ENCODE measurements around the gene MID1. TPM values are rescaled to one million over a fixed set of nuclear protein-coding genes. Genes with fewer than 3 reads are reported as not detected.

The MID1 gene
- total RNA-seq, 1 donor from 2014 or later, result 32.8 TPM

- DNase-seq (ENCODE audit: low spot score in 2 of 2), result no peak
- Histone ChIP-seq H3K36me3 (no peaks in the 10 kb centered on the region), H3K4me1 (no peaks in the 10 kb centered on the region), H3K9me3 (no peaks in the 10 kb centered on the region), H3K27me3 (no peaks in the 10 kb centered on the region), H3K27ac (no peak overlapping the region), H3K4me3 (no peak overlapping the region)
- no peak for TF ChIP-seq CTCF (IDR thresholded peaks at IDR 0.05)
- intact Hi-C loops (cut with DNase I), result no loop called here
Observed at GRCh38 chrX:10509397-10509796, 111.0 kb downstream of the MID1 start.

- H3K36me3 ChIP-seq, result no peaks in the 10 kb centered on the region
- no peaks in the 10 kb centered on the region for H3K27me3 ChIP-seq
- TF ChIP-seq CTCF (IDR thresholded peaks at IDR 0.05), result no peak
- no peaks in the 10 kb centered on the region for H3K9me3 ChIP-seq
- H3K4me1 ChIP-seq, result no peaks in the 10 kb centered on the region
- H3K4me3 ChIP-seq, result no peak overlapping the region
- DNase-seq (ENCODE audit: low spot score in 2 of 2), result no peak
- no peak overlapping the region for H3K27ac ChIP-seq
- intact Hi-C loops (cut with DNase I), result no loop called here
Observed at GRCh38 chrX:10508891-10509290, 111.5 kb downstream of the MID1 start.

GRCh38 chrX:10507876-10508275 lies 112.5 kb downstream of the MID1 start:
- TF ChIP-seq CTCF (IDR thresholded peaks at IDR 0.05), result no peak

GRCh38 chrX:10507181-10507580 lies 113.2 kb downstream of the MID1 start:
- no peak for DNase-seq (ENCODE audit: low spot score in 2 of 2)
- no peak for TF ChIP-seq CTCF (IDR thresholded peaks at IDR 0.05)
- Histone ChIP-seq H3K36me3 (no peaks in the 10 kb centered on the region), H3K4me3 (no peak overlapping the region), H3K27me3 (no peaks in the 10 kb centered on the region), H3K9me3 (no peaks in the 10 kb centered on the region), H3K4me1 (no peaks in the 10 kb centered on the region), H3K27ac (no peak overlapping the region)
- intact Hi-C loops (cut with DNase I), result no loop called here

More at GRCh38 chrX:10507876-10508275, 112.5 kb downstream of the MID1 start:
- H3K4me1 ChIP-seq, result no peaks in the 10 kb centered on the region
- no peaks in the 10 kb centered on the region for H3K27me3 ChIP-seq
- intact Hi-C loops (cut with DNase I), result no loop called here
- H3K4me3 ChIP-seq, result no peak overlapping the region
- no peak overlapping the region for H3K27ac ChIP-seq
- no peaks in the 10 kb centered on the region for H3K9me3 ChIP-seq
- H3K36me3 ChIP-seq, result no peaks in the 10 kb centered on the region
- DNase-seq (ENCODE audit: low spot score in 2 of 2), result no peak

- no peak overlapping the region for H3K4me3 ChIP-seq
- TF ChIP-seq CTCF (IDR thresholded peaks at IDR 0.05), result no peak
- intact Hi-C loops (cut with DNase I), result no loop called here
- no peaks in the 10 kb centered on the region for H3K27me3 ChIP-seq
- no peak for DNase-seq (ENCODE audit: low spot score in 2 of 2)
- no peaks in the 10 kb centered on the region for H3K36me3 ChIP-seq
- no peak overlapping the region for H3K27ac ChIP-seq
- no peaks in the 10 kb centered on the region for H3K4me1 ChIP-seq
- H3K9me3 ChIP-seq, result no peaks in the 10 kb centered on the region
Observed at GRCh38 chrX:10506781-10507180, 113.6 kb downstream of the MID1 start.

- DNase-seq (ENCODE audit: low spot score in 2 of 2), result no peak
Observed at GRCh38 chrX:10505726-10506125, 114.7 kb downstream of the MID1 start.

More at GRCh38 chrX:10505726-10506125, 114.7 kb downstream of the MID1 start:
- Histone ChIP-seq H3K27ac (no peak overlapping the region), H3K4me1 (no peaks in the 10 kb centered on the region), H3K27me3 (no peaks in the 10 kb centered on the region), H3K36me3 (no peaks in the 10 kb centered on the region), H3K9me3 (no peaks in the 10 kb centered on the region), H3K4me3 (no peak overlapping the region)
- no peak for TF ChIP-seq CTCF (IDR thresholded peaks at IDR 0.05)
- intact Hi-C loops (cut with DNase I), result no loop called here

Measured in ascending aorta (tissue), 2 donors.